ENCODE data around the gene STX16.

GRCh38 chr20:58699623-58700107, 48.6 kb downstream of the STX16 start:
- TF ChIP-seq RAD21 (IDR thresholded peaks at IDR 0.05; ENCODE audit: low read depth): no peak
- TF ChIP-seq CEBPB (IDR thresholded peaks at IDR 0.05): no peak
- no peak for TF ChIP-seq NFIC (IDR thresholded peaks at IDR 0.05)
- no peak for TF ChIP-seq EP300 (IDR thresholded peaks at IDR 0.05; ENCODE audit: borderline replicate concordance)
- TF ChIP-seq, protein P1, sequence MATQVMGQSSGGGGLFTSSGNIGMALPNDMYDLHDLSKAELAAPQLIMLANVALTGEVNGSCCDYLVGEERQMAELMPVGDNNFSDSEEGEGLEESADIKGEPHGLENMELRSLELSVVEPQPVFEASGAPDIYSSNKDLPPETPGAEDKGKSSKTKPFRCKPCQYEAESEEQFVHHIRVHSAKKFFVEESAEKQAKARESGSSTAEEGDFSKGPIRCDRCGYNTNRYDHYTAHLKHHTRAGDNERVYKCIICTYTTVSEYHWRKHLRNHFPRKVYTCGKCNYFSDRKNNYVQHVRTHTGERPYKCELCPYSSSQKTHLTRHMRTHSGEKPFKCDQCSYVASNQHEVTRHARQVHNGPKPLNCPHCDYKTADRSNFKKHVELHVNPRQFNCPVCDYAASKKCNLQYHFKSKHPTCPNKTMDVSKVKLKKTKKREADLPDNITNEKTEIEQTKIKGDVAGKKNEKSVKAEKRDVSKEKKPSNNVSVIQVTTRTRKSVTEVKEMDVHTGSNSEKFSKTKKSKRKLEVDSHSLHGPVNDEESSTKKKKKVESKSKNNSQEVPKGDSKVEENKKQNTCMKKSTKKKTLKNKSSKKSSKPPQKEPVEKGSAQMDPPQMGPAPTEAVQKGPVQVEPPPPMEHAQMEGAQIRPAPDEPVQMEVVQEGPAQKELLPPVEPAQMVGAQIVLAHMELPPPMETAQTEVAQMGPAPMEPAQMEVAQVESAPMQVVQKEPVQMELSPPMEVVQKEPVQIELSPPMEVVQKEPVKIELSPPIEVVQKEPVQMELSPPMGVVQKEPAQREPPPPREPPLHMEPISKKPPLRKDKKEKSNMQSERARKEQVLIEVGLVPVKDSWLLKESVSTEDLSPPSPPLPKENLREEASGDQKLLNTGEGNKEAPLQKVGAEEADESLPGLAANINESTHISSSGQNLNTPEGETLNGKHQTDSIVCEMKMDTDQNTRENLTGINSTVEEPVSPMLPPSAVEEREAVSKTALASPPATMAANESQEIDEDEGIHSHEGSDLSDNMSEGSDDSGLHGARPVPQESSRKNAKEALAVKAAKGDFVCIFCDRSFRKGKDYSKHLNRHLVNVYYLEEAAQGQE (IDR thresholded peaks at IDR 0.05; ENCODE audit: low read depth): no peak
- TF ChIP-seq FOXM1 (IDR thresholded peaks at IDR 0.05; ENCODE audit: borderline replicate concordance, low read depth): no peak
- no peak for TF ChIP-seq TAF1 (IDR thresholded peaks at IDR 0.05; ENCODE audit: low read depth)
- TF ChIP-seq, protein P2, sequence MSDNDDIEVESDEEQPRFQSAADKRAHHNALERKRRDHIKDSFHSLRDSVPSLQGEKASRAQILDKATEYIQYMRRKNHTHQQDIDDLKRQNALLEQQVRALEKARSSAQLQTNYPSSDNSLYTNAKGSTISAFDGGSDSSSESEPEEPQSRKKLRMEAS (IDR thresholded peaks at IDR 0.05): no peak
